HEK293T (cell line): ENCODE results near the gene HELZ.
"Not testable (repeated sequence)": the region's sequence is repeated elsewhere in the genome, so short reads cannot be mapped to it uniquely, and the experiment has no call there.

Experiments
- CTCF ChIA-PET: fragments of 350-600 bp; formaldehyde crosslinking; extraction: SDS; loops from one replicate; lab custom pipeline; 2021; ENCODE audit warnings: antibody characterized with exemption, inconsistent platforms; lab: Yijun Ruan, JAX
- POLR2A ChIA-PET: fragments of 350-600 bp; formaldehyde crosslinking; extraction: SDS; loops from one replicate; lab custom pipeline; 2020; ENCODE audit warnings: antibody characterized with exemption, inconsistent platforms; lab: Yijun Ruan, JAX
- DNase-seq: peaks from one replicate; pipeline ENCODE4 v3.0.0; 2012; ENCODE audit warnings: mixed read lengths; ENCODE audit errors: extremely low spot score
- ARNT ChIP-seq: fragments of 450-650 bp; IDR thresholded peaks from 2 replicates; pipeline ENCODE4 v1.6.1; 2017; ENCODE audit warnings: mild to moderate bottlenecking
- BHLHE40 ChIP-seq: fragments of 450-650 bp; IDR thresholded peaks from 2 replicates; pipeline ENCODE4 v1.6.1; 2016; ENCODE audit warnings: mild to moderate bottlenecking, moderate library complexity, borderline replicate concordance
- CTBP1 ChIP-seq: fragments of 450-650 bp; IDR thresholded peaks from 2 replicates; pipeline ENCODE4 v1.6.1; 2016; ENCODE audit warnings: borderline replicate concordance
- ELF4 ChIP-seq: fragments of 450-650 bp; IDR thresholded peaks from 2 replicates; pipeline ENCODE4 v1.6.1; 2017; ENCODE audit warnings: antibody characterized with exemption
- FOXA1 ChIP-seq: fragments of 450-650 bp; IDR thresholded peaks from 2 replicates; pipeline ENCODE4 v1.6.1; 2016; ENCODE audit warnings: mild to moderate bottlenecking
- FOXK2 ChIP-seq: fragments of 450-650 bp; IDR thresholded peaks from 2 replicates; pipeline ENCODE4 v1.6.1; 2016; ENCODE audit warnings: mild to moderate bottlenecking
- FOXM1 ChIP-seq: fragments of 450-650 bp; IDR thresholded peaks from 2 replicates; pipeline ENCODE4 v1.6.1; 2017; ENCODE audit warnings: mild to moderate bottlenecking, borderline replicate concordance
- HDGF ChIP-seq: fragments of 450-650 bp; IDR thresholded peaks from 2 replicates; pipeline ENCODE4 v1.6.1; 2017; ENCODE audit warnings: antibody characterized with exemption, borderline replicate concordance
- L3MBTL2 ChIP-seq: fragments of 450-650 bp; conservative IDR thresholded peaks from 2 replicates; pipeline ENCODE4 v1.6.1; 2016; ENCODE audit warnings: mild to moderate bottlenecking
- LEF1 ChIP-seq: fragments of 450-650 bp; IDR thresholded peaks from 2 replicates; pipeline ENCODE4 v1.6.1; 2017; ENCODE audit warnings: mild to moderate bottlenecking, borderline replicate concordance
- NFRKB ChIP-seq: fragments of 450-650 bp; IDR thresholded peaks from 2 replicates; pipeline ENCODE4 v1.6.1; 2016; ENCODE audit warnings: mild to moderate bottlenecking, moderate library complexity
- PKNOX1 ChIP-seq: fragments of 450-650 bp; IDR thresholded peaks from 2 replicates; pipeline ENCODE4 v1.6.1; 2016
- SP1 ChIP-seq: fragments of 450-650 bp; IDR thresholded peaks from 2 replicates; pipeline ENCODE4 v1.6.1; 2017
- SUZ12 ChIP-seq: fragments of 450-650 bp; IDR thresholded peaks from 2 replicates; pipeline ENCODE4 v1.6.1; 2016; ENCODE audit warnings: mild to moderate bottlenecking
- TARDBP ChIP-seq: fragments of 450-650 bp; IDR thresholded peaks from 2 replicates; pipeline ENCODE4 v1.6.1; 2016
- ZNF384 ChIP-seq: fragments of 450-650 bp; IDR thresholded peaks from 2 replicates; pipeline ENCODE4 v1.6.1; 2016

The HELZ gene

GRCh38 chr17:67279115-67279514 is 34.1 kb upstream of the HELZ start:
- TF ChIP-seq ELF4 (no peak), SUZ12 (no peak), FOXM1 (no peak), CTBP1 (no peak), BHLHE40 (no peak), PKNOX1 (no peak)
- CTCF ChIA-PET: no interaction called here
- no peak for DNase-seq
- POLR2A ChIA-PET: no interaction called here

- CTCF ChIA-PET: no interaction called here
- TF ChIP-seq FOXM1: no peak
- no peak for TF ChIP-seq LEF1
- no peak for TF ChIP-seq SP1
- no peak for TF ChIP-seq ZNF384
- TF ChIP-seq PKNOX1: no peak
- no peak for TF ChIP-seq ELF4
- no peak for TF ChIP-seq SUZ12
- no peak for TF ChIP-seq L3MBTL2
- TF ChIP-seq TARDBP: no peak
- no peak for TF ChIP-seq FOXK2
- TF ChIP-seq FOXA1: no peak
- no peak for TF ChIP-seq ARNT
- no peak for TF ChIP-seq HDGF
- TF ChIP-seq NFRKB: no peak
- TF ChIP-seq CTBP1: no peak
- no peak for TF ChIP-seq BHLHE40
- POLR2A ChIA-PET: no interaction called here
- no peak for DNase-seq
Observed at GRCh38 chr17:67278363-67278762, 33.4 kb upstream of the HELZ start.

- ChIA-PET POLR2A (no interaction called here), CTCF (interaction anchor here (1.1 kb wide), 1 partner anchor 9 kb away, joined by 3 read pairs; no protein-coding TSS in a partner anchor)
- TF ChIP-seq SP1: no peak
- peak; percentile 54; the same call in 1 of the 2 replicates for TF ChIP-seq L3MBTL2
- no peak for DNase-seq
Observed at GRCh38 chr17:67276075-67276474, 31.1 kb upstream of the HELZ start.

- no peak for DNase-seq
- POLR2A ChIA-PET: interaction anchor here (0.6 kb wide), 1 partner anchor 556 kb away, joined by 3 read pairs; no protein-coding TSS in a partner anchor
- CTCF ChIA-PET: interaction anchor here (0.7 kb wide), 1 partner anchor 230 kb away, joined by 3 read pairs; no protein-coding TSS in a partner anchor
- TF ChIP-seq ELF4 (no peak), SUZ12 (no peak), CTBP1 (no peak), LEF1 (no peak)
Observed at GRCh38 chr17:67274466-67274865, 29.5 kb upstream of the HELZ start.

- POLR2A ChIA-PET: interaction anchor here (0.6 kb wide), 1 partner anchor 557 kb away, joined by 3 read pairs; no protein-coding TSS in a partner anchor
- CTCF ChIA-PET: interaction anchor here (0.7 kb wide), 1 partner anchor 62 kb away, joined by 3 read pairs; no protein-coding TSS in a partner anchor
- TF ChIP-seq FOXA1 (no peak), L3MBTL2 (no peak), SP1 (no peak), ELF4 (no peak), FOXM1 (no peak), NFRKB (no peak), LEF1 (no peak), CTBP1 (no peak), TARDBP (no peak), BHLHE40 (no peak), PKNOX1 (no peak), HDGF (no peak), ARNT (no peak), FOXK2 (no peak), SUZ12 (no peak), ZNF384 (no peak)
- no peak for DNase-seq
Observed at GRCh38 chr17:67273900-67274299, 28.9 kb upstream of the HELZ start.

- ChIA-PET CTCF (interaction anchor here (0.9 to 1.4 kb wide), 7 partner anchors 9 to 73 kb away, joined by 3 to 5 read pairs (median 3); no protein-coding TSS in a partner anchor), POLR2A (no interaction called here)
- DNase-seq: peak; percentile 55
- no peak for TF ChIP-seq CTBP1
- no peak for TF ChIP-seq FOXM1
- no peak for TF ChIP-seq TARDBP
- no peak for TF ChIP-seq L3MBTL2
Observed at GRCh38 chr17:67272312-67273047, 27.5 kb upstream of the HELZ start.

- DNase-seq, CTCF ChIA-PET, POLR2A ChIA-PET: not testable (repeated sequence)
Observed at GRCh38 chr17:67271187-67271586, 26.2 kb upstream of the HELZ start.
